NCI-H1105 (cell line): Measurements from ENCODE around the gene HES4.
"Not testable (repeated sequence)": the region's sequence is repeated elsewhere in the genome, so short reads cannot be mapped to it uniquely, and the experiment has no call there.

Source experiments
- DNase-seq: peaks from one replicate; lab custom pipeline; 2025; lab: John Stamatoyannopoulos, UW

HES4 gene

DNA sequence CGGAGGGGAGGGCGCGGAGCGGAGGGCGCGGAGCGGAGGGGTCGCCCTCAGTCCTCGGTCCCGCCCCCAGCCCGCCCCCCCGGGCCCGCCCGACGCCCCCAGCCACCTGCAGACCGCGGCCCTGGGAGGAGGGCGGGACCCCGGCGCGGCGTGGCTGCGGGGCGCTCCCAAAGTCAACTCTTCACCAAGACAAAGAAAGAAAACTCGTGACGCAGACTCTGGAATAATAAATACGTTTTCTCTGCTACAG is 1.2 kb downstream of the HES4 start:
- DNase-seq: no peak

DNA sequence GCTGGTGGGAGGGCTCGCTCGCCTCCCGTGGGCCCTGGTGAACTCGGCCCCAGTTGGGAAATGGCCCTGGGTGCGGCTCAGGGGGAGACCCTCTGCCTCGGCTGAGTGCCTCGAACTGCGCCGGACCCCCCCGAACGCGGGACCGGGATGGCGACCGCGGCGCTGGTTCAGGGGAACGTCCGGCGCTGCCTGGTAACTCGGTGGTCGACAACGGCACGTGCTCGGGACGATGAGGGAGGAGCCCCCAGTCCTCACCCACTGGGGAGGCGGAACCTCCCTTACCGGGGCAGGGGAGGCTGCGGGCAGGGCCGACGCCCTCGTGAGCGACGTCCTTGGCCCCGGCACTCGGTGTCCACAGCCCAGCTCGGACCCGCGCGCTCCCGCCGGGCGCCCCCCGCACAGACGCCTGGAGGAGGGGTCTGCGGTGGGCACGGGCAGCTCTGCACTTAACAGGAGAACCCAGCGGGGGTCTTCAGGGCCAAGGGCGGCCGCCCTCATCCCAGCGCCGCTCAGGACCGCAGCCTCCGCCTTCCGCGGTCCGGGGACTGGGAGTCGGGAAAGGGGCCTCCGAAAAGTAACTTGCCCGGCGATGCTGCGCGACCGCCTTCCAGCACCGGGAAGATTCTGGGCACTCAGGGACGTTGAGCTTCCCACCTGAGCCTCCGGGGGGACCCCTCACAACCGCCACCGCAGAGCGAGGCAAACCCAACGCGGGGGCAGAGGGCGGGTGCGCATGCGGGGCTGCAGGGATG is 1.7 kb downstream of the HES4 start:
- no peak for DNase-seq

DNA sequence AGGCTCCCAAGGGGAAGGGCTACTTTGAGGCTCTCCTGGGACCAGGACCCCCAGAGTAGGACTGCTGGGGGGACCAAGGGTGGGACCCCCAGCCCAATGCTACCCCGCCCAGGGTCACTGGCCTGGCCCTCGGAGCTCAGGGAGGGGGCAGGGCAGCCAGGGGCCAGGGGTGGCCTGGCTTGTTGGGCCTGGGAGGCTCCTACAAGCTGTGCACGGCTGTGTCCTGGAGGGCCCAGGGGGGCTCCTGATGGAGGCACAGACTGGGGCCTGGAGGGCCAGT is 2.2 kb downstream of the HES4 start:
- no peak for DNase-seq

DNA sequence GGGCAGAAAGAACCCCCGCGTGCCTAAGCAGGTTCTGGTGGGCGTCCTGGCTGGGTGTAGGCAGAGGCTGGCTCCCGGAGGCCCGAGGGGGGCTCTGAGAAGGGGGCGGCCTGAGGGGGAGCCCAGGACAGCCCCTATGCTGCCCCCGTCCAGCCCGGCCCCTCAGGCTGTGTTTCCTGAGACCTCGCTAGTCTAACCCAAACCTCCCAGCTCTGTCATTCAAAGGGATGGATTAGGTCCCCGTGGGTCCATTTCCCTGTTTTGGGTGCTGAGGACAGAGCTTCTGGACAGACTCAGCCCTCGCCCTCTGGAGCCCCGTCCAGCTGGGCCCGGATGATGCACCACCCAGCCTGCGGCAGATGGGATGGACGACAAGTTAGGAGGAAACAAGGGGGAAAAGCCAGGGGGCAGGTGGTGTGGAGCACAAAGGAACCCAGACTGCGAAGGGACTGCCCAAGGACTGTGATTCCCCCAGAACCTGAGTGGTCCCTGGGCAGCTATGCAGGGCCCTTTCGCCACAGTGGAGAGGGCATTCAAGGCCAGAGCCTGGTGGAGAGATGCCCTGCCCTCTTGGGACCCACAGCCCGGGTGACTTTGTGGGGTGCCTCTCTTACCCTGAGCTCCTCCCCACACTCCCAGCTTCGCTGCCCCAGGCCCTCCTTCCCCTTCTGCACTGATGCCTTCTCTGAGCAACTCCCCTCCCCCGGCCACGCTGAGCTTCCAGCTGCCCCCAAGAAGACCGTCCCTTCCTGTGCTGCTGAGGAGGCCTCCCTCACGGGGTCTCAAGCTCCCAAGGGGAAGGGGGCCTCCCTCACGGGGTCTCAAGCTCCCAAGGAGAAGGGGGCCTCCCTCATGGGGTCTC is 2.8 kb downstream of the HES4 start:
- no peak for DNase-seq

DNA sequence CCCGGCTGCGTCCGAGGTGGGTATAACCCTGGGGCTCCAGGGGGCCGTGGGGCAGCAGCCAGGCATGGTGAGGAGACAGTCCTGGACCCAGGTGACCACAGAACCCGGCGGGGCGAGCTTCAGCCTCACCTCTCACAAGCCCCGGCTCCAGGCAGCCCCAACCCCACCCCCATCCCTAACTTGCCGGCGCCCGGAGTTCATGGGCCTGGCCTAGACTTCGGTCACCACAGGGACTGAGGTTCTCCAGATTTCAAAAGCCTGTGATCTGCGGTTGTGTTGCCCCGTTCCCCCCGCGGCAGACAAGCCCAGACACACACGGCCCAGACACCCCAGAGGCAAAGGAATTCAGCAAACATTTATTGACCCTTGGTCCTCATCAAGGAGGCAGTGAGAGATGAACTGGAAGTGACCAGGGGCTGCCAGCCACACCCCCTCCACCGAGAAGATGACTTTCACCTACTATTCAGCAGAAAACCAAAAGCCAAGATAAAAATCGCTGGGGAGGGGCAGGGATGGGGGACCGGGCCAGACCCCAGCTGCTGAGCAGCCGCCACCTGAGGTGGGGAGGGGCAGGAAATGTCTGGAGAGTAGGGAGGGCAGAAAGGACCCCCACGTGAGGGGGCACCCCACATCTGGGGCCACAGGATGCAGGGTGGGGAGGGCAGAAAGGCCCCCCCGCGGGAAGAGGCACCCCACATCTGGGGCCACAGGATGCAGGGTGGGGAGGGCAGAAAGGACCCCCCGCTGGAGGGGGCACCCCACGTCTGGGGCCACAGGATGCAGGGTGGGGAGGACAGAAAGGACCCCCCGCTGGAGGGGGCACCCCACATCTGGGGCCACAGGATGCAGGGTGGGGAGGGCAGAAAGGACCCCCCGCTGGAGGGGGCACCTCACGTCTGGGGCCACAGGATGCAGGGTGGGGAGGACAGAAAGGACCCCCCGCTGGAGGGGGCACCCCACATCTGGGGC is 3.9 kb downstream of the HES4 start:
- DNase-seq: no peak

DNA sequence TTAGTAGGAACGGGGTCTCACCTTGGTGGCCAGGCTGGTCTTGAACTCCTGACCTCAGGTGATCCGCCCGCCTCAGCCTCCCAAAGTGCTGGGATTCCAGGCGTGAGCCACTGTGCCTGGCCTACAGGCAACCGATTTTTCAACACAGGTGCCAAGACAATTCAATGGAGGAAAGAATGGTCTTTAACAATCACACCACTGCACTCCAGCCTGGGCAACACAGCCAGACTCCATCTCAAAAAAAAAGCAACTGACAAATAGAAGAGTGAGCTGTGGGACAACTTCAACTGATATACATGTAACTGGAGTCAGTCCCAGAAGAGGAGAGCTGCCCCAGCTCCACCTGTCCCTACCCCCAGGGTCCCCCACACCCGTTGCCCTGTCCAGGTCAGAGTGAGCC is 5.4 kb downstream of the HES4 start:
- not testable (repeated sequence) for DNase-seq

DNA sequence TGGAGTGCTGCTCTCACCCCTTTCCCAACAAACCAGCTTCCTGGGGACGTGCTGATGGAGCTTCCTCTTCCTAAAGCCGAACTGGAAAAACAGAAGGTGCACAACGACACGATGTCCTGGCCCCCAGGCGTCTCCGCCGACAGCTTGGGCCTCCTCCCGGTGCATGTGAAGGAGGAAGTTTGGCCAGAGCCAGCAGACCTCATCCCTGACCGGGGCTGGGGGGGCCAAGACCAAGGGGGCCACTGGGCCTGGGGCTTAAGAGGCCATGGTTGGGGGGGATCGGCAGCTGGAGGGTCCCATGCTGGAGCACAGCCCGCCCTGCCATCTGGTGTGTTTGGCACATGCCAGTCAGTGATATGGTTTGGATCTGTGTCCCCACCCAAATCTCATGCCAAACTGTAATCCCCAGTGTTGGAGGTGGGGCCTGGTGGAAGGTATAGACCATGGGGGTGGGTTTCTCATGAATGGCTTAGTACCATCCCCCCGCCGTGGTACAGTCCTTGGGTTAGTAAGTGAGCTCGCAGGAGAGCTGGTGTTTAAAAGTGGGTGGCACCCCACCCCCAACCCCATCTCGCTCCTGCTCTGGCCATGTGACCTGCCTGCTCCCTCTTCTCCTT is 6.4 kb downstream of the HES4 start:
- no peak for DNase-seq

DNA sequence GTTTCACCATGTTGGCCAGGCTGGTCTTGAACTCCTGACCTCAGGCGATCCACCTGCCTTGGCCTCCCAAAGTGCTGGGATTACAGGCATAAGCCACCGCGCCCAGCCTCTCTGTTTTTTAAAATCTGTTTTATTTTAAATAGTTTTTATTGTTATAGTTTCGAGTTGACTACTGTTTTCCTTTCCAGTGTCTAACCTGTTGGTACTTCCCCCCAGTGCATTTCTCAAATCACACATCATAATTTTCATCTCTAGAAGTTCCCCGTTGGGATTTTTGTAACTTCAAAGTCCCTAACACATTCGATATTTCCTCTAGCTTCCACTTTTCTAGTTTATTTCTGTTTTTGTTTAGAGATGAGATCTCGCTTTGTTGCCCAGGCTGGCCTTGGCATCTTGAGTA is 7.5 kb downstream of the HES4 start:
- DNase-seq: no peak

DNA sequence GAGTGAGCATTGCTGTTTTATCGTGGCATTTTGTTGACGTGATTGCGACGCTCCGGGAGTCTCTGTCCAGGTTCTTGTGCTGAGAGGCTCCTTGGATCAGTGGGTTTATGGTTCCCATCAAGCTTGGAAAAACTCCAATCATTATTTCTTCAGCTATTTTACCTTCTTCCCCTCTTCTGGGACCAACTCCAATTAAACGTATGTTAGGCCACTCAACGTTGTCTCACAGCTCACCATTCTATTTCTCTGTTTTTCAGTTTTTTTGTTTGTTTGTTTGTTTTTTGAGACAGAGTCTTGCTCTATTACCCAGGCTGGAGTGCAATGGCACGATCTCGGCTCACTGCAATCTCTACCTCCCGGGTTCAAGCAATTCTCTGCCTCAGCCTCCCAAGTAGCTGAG is 8.0 kb downstream of the HES4 start:
- DNase-seq: no peak

DNA sequence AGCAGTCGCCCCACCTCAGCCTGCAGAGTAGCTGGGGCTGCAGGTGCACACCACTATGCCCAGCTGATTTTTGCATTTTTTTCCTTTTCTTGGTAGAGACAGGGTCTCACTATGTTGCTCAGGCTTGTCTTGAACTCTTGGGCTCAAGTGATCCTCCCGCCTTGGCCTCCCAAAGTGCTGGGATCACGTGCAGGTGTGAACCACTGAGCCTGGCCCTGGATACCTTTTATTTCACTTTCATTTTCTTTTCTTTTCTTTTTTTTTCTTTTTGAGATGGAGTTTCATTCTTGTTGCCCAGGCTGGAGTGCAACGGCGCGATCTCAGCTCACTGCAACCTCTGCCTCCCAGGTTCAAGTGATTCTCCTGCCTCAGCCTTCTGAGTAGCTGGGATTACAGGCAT is 8.6 kb downstream of the HES4 start:
- not testable (repeated sequence) for DNase-seq

DNA sequence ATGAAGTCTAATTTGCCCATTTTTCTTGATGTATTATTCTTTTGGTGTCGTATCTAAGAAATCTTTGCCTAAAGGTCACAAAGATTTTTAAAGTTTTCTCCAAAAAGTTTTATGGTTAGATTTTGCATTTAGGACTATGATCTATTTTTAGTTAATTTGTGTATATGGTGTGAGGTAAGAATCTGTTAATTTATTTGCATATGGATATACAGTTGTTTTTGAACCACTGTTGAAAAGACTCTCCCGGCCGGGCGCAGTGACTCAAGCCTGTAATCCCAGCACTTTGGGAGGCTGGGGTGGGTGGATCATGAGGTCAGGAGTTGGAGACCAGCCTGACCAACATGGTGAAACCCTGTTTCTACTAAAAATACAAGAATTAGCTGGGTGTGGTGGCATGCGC is 11.8 kb downstream of the HES4 start:
- not testable (repeated sequence) for DNase-seq

DNA sequence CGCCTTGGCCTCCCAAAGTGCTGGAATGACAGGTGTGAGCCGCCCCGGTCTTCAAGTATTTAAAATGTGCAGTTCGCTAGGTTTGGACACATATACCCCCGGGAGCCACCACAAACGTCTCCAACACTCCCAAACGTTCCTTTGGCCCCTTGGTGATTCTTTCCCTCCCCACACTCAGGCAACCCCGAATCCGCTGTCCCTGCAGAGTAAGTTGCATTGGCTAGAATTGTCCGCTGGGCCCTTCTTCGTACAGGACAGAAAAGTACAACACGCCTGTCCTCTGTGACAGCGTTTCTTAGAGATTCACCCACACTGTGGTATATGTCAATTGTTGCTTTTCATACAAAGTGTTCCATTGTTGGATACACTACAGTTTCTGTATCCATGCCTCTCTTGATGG is 14.8 kb downstream of the HES4 start:
- DNase-seq: no peak

DNA sequence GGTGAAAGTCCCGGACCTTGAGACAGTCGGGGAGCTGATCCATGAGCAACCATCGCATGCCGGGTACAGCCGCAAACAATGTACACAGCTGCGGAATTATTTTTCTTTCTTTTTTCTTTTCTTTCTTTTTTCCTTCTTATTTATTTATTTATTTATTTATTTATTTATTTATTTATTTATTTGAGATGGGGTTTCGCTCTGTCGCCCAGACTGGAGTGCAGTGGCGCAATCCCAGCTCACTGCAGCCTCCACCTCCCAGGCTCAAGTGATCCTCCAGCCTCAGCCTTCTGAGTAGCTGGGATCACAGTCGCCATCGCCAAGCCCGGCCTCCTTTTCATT is 15.5 kb downstream of the HES4 start:
- no peak for DNase-seq

DNA sequence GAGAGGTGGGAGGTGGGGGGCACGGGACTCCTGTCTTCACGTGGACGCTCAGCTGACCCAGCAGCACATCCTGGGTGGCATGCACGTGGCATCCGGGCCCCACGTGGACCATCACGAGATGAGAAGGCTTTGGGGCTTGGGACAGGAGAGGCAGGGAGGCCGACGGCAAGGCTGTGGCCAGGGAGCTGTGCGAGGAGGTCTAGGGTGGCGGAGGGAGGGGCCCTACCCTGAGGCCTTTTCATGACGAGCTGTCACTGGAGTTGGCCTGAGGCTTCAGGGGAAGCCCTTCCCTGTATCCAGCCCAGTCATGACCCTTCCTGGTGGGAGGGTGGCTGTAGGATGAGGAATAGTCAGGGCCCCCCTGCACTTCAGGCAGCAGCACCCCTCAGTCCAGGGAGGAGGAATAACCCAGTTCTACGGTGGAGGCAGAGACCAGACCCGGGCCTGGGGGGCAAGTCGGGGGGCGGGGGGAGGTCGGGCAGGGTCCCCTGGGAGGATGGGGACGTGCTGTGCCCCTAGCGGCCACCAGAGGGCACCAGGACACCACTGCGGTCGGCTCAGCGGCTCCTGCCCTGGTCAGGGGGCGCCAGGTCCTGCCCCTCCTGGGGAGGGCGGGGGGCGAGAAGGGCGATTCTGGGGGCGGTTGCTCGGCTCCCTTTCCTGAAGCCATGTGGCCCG is 16.0 kb downstream of the HES4 start:
- no peak for DNase-seq

DNA sequence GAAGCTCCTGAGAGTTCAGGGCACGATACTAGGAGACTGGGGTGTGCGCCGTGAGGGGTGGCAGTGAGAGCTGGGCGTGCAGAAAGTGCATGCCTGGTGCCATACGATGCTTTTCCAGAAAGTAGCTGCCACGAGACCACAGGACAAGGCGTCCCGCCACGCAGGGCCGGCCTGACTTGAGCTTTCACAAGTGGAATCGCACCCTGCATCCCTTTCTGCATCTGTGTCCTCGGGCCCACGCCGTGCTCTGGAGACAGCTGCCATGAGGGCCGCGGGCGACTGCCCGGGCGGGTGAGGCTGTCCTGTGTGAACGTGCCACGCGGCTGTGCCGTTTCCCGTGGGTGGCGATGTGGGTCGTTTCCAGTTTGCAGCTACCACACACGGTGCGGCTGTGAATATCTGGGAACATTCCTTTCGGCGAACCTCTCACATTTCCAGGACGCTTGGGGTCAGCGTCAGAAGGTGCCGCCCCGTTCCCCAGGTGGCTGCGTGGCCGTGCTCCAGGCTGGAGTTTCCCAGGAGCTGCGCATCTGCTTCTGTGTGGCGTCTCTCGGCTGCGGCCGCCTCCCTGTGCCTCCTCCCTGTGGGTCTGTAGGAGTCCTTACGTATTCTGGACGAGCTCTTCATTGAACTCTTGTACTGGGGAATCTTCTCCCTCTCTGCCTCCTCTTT is 17.0 kb downstream of the HES4 start:
- no peak for DNase-seq

DNA sequence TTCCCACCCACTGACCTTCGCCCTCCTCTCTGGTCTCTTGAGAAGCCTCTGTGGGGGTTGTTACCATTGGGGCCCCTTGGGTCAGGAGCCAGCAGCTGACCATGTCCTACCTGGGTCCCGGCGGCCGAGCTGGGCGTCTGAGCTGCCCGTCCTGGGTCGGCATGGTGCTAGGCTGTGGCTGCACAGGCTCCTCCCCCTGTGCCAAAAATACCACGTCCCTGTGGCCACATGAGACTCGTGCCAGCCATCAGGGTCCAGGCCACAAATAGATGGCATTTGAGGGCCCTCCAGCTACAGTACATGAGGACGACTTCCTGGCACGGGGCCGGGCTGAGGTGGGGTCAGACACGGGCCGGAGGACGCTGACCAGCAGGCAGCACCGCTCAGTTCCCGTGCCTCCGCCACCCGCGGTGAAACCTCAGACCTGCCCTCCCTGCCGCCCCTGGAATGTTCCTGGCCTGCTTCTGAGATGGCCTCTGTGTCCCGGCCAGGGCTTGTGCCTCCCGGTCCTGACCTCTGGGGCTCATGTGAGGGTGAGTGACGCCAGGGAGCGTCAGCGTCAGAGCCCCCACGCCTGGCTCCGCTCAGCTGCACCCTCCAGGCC is 17.8 kb downstream of the HES4 start, which contains the start of gene PERM1:
TSS of gene PERM1 (minus strand) at position 139 of the 604 bp plus-strand sequence. CDS start 1,064 bp downstream, outside the sequence.
- no peak for DNase-seq

DNA sequence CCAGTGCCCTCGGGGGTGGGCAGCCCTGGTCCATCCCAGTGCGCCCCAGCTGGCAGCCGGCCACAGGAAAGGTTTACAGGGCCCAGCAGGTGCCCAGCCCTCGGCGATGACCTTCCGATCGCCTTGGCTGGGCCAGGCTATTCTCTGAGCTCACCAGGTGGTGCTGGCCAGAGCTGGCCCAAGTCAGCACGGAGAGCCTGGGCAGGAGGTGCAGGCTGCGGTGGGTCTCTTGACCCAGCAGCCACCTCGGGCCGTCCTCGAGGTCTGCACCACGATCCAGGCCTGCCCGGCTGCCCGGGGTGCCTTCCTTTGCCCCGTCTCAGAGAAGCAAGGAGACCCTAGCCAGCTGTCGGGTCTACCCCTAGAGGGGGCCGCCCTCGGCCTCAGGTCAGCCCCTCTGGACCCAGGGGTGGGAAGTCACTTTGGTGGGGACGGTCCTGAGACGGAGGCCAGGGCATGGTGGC is 18.4 kb downstream of the HES4 start:
- DNase-seq: no peak

DNA sequence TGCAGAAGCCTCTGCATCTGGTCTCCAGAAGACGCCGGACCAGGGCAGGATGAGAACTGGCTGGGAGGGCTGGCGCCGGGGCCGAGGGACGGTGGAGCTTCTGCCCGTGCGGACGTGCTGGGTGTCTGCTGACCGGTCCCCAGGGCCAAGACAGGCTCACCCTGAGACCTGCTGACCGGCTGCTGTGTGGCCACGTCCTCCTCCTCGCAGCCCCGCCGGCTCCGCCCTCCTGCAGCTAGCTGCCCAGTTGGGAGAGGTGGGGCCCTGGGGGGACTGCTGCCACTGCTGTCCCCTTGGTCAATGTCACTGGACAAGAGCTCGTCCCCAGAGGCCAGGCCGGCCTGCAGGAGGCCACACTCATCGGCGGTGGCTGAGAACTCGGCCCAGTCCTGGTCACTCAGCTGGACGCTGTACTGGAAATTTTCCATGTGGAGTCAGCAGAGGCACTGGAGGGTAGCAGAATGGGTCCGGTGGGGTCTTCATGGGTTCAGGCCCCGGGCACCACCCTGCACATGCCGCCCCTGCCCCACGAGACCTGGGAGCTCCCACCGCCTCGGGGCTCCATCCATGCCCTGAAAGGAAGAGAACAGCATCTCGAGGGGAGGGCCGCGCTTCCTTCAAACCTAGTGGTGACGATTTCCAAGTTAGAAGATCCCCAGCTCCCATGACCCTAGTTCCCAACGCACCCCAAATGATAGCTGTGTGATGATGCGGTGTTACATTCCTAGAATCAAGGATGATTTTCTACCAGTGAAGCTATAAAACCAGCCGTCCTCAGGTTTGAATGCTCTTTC is 19.1 kb downstream of the HES4 start:
- DNase-seq: no peak

DNA sequence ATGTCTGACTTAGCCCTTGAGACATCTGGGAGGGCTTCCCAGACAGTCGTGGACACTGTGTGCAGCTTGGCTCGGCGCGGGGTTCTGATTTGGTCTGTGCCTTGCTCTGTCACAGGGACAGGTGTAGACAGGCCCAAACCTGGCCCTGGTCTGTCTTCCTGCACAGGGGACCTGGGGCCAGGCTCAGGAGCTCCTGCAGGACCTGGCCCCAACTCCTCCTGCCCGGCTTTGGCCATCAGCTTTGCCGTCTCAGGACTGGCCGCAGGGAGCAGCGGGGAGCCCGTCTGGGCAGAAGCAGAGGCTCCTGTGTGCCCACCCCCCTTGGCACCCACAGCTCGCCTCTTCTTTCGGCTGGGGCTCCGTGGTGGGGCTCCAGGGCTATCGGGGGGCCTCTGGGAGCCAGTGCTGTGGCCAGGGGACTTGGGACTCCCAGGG is 19.7 kb downstream of the HES4 start:
- DNase-seq: no peak

DNA sequence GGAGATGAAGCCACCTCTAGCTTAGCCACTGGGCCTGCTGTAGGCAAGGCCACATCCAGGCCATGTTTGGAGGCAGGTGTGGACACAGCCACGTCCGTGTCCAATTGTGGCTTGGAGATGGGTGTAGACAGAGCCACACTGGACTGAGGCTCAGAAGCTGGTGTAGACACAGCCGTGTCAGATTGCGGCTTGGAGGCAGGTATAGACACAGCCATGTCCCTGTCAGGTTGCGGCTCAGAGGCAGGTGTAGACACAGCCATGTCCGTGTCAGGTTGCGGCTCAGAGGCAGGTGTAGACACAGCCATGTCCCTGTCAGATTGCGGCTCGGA is 20.2 kb downstream of the HES4 start:
- DNase-seq: no peak
